Measurements from ENCODE around the gene ZIM2. TPM values are rescaled to one million over a fixed set of nuclear protein-coding genes. Genes with fewer than 3 reads are reported as not detected.
"Not testable (repeated sequence)": the region's sequence is repeated elsewhere in the genome, so short reads cannot be mapped to it uniquely, and the experiment has no call there.

The ZIM2 gene
- total RNA-seq (2014; rRNA removed; shearing (Covaris generic)), result 0.24 TPM in 1 of 2 replicates, not detected in the other

DNA sequence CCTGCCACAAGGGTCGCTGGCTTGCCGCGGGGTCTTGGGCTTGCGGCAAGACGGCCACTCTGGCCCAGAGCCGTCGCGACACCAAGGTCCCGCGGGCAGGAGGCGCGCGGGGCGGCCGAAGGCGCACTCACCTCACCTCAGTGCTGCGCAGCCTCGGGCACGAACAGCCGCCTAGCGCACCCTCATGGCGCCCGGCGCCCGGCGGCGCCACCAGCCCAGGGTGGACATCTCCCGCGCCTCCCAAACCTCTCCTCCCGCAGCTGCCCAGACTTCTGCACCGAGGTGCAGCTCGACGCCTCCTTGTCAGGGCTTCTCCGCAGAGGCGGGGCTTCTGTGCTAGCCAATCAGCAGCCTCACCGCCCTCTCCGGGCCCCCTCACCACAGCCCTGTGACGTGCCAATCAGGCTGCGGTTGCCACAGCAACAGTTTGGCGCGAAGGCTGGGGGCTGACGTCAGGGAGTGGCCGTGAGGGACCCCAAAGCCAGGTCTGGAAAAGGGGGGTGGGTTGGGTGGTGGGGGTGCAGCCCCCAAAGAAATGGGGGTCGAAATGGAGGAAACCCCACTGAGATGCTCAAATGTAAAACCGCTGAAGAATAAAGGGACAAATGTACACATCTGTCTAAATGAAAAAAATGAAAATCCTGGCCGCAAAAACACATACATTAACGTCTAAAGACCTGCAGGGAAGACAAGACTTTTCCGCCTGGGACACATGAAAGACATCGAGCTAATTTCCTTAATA, at the start of gene ZIM2, which contains the start of gene PEG3:
Gene ZIM2 (minus strand): TSS at position 276 of the 742 bp plus-strand sequence. CDS start 16,449 bp downstream, outside the sequence.
Gene PEG3 (minus strand): TSS at position 276 of the 742 bp plus-strand sequence. CDS start 16,071 bp downstream, outside the sequence.
- peak; percentile 16 for DNase-seq (ENCODE audit: low read depth)

DNA sequence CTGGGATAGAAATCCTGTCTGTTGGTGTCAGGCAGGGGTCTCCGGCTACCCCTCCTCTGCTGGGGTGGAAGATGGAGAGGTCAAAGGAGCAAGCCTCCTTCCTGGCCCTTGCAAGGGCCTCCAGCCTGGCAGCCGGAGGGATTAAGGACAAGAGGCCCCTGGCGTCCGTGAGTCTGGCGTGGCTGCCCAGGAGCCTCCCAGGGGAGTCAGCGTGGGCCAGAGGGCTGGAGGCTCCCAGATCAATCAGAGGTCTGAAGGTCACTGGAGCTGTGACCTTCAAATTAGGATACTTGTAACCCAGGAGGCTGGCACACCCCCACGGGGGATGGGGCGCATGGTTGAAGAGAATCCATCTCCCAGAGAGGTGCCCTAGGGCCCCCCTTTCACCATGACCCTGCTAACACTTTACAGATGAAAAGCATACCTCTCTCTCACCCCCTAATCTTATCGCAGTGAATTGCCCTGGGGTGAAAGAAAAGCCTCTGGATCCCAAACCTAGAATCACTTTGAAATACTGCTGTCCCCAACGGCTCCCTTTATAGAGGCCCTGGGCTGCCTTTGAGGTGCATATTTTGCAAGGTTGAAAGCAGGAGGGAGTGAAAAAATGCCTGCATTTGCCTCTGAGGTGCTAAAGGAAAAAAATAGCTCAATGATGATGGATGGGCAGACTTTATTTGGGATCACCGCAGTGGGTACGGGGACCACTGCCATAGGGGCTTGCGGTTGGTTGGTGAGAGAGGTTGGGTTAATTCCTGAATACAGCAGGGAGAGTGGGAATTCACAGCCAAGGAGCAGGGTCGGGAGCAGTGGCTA, 44.9 kb upstream of the ZIM2 start:
- no peak for DNase-seq (ENCODE audit: low read depth)

DNA sequence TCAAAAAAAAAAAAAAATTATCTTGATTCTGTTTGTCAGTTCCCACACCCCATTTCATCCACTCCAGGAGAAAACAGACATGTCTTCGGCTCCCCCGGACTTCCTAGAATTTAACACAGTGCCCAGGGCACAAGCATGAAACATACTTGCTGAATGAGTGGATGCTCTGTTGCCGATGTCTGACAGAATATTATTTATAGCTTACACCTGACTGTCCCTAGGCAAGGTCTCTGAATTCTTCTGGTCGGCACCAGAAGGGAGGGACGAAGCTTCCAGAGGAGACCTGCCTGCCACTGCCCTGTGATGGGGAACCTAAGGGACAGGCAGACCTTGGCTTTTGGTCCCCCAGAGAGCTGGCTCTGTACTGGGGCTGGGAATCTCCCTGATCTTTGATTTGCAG, 43.9 kb upstream of the ZIM2 start:
- DNase-seq (ENCODE audit: low read depth), result no peak

DNA sequence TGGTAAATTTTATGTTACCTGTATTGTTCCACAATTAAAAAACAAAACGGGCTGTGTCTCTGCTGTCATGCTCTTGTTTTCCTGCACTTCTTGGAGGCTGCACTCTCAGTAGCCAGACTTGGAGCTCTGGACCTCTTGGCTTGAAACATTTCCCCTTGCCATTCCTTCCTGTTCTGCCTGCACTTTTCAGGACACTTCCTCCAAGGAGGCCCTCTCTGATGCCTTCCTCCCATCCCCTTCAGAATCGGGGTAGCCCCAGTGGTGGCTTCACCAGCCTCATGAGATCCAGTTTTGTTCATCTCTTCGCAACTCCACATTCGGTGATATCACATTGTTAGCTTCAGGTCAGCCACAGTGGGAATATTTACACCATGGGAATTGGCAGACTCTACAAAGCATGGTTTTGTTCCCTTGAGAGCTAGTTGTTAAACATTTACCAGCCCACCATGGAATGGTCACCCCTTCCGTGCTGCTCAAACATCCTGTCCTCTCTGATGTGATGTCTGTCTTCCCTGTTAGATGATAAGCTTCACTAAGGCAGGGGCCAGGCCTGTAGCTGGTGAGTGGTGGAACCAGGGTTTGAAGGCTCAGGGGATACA, 40.2 kb upstream of the ZIM2 start:
- no peak for DNase-seq (ENCODE audit: low read depth)

DNA sequence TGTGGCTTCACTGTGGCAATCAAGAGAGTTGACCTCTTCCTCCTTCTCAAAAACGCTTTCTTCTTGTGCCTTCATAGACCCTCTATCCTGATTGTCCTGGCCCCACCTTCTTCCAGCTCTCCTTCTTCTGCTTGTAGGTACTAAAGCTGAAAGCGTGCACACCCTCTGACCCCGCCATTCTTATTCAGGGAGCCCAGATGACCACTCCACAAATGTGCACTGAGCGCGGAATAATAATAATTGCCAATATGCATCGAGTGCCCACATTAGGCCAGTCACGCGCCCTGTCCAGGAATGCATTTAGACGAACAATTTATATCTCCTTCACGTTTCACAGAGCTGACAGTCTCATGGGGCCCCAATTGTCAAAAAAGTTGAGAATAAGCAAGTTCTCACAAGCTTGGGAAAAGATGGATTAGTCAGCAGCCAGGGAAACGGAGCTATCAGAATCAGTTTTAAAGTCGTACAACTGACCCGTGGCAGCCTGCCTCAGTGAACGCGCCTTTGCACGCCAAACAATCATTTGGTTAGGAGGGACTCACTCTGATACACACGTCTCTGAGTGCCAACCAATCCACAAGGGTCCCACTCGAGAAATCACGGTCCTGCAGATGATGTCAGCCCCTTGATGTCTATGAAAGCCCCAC, 36.7 kb upstream of the ZIM2 start:
- DNase-seq (ENCODE audit: low read depth), result no peak

DNA sequence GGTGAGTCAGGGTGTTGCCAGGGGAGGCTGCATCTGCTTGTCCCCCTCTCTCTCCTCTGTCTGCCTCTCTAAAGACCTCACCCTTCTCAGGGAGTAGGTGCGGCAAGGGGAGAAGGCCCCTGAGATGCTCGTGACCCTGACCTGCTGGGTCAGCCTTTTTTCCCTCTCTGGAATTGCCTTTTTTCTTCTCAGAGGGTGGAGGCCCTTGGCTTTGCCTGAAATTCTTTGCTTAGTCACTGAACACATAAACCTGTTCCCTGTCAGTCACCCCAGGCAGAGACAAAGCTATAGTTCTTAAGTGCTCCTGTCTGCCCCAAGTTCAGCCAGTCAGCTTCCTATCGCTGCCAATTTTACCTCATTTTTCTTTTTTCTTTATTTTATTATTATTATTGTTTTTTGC, 35.2 kb upstream of the ZIM2 start:
- DNase-seq (ENCODE audit: low read depth), result no peak

DNA sequence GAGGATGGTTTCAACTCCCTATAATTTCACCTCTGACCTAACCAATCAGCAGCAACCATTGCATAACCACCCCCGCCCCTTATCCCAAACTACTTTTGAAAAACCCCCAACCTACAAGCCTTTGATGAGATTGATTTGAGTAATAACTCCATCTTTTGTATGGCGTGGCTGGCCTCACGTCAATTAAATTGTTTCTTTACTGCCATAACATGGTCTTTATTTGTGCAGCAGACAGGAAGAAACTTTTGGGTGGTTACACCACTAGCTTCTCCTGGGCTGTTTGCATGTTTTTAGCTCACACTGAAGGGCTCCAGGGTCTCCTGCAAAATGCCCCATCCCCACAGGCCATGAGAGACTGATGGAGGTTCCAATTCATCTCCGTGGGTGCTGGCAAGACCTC, 34.0 kb upstream of the ZIM2 start:
- no peak for DNase-seq (ENCODE audit: low read depth)

DNA sequence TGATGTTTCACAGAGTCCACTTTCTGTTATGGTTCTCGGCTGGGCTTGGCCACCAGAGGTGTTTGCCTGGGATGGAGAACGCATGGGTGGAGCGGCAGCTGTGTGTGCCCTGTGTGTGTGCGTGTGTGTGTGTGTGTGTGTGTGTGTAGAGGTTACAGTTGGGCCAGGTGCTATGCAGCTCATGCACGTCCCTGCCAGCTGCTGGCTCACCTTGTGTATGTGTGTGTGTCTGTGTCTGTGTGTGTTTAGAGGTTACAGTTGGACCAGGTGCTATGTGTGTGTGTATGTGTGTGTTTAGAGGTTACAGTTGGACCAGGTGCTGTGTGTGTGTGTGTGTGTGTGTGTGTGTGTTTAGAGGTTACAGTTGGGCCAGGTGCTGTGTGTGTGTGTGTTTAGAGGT, 33.0 kb upstream of the ZIM2 start:
- no peak for DNase-seq (ENCODE audit: low read depth)

DNA sequence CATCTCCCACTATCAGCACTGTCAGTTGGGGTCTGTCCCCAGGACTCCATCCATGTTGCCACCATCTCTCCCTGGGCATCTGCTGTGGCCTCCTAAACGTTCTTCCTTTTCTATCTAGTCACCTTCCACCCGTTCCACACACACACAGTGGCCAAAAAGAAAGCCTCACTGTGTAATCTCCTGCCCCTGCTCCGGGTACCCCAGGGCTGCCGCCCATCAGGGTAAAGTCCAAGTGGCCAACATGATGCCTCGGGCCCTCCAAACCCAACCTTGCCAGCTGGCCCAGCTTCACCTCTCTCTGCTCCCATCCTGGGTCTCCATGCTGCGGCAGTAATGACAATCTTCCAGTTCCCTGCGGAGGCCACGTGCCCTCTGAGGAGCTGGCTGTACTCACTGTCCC, 29.4 kb upstream of the ZIM2 start:
- no peak for DNase-seq (ENCODE audit: low read depth)

DNA sequence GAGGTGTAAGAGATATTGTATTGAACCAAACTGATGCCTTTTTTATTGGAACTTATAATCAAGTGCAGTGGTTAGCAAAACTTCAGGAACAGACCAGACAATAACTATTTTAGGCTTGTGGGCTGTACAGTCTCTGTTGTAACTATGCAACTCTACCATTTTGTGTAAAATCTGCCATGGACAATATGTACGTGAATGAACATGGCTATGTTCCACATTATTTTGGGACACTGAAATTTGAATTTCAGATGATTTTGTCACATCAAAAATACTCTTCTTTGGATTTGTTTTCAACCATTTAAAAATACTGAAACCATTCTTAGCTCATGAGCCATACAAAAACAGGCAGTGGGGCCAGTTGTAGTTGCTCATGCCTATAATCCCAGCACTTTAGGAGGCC, 27.9 kb upstream of the ZIM2 start:
- no peak for DNase-seq (ENCODE audit: low read depth)

DNA sequence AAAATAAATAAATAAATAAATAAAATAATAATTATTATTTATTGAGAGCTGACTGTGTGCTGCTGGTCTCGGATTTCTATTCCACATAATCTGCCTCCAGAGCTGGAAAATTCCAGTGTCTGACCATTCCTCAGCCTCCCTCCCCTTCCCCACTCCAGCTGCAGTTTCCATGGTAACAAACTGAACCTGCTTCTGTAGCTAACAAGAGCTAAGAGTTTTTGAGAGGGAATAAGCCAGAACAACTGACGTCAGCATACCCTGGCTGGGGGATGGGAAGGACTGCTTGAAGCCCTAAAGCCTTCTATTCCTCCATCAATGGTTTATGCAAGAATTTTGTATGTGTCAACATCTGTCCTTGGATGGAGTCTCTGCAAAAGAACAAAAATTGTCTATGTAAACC, 26.0 kb upstream of the ZIM2 start:
- no peak for DNase-seq (ENCODE audit: low read depth)

DNA sequence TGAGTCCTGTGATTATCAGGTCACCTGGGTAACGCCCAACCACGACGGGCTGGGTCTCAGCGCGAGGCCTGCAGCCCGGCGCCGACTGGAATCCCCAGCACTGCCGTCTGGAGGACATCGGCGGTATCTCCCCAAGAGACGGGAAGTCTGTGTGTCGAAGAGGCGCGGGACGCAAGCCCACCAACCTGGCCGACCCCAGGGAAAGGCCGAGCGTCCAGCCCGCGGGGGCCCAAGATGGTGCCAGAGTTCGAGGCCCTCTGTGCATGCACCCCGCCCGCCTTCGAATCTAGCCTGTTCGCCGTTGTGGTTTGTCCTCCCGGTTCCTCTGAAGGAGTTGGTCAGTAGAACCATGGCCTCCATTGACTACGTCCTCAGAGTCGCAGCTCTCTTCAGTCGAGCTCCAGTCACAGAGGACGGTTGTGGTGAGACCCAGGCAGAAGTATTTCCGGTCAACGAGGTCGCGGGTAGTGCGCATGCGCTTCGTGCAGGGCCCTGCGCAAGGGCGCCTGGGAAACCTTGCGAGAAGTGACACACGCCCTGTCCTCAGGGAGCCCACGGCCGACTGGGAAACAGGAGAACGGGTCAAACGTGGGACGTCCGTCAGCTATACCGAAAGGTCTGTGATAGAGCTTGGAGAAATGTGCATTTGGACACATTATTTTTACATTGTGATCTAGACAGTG, 24.1 kb upstream of the ZIM2 start:
- no peak for DNase-seq (ENCODE audit: low read depth)

DNA sequence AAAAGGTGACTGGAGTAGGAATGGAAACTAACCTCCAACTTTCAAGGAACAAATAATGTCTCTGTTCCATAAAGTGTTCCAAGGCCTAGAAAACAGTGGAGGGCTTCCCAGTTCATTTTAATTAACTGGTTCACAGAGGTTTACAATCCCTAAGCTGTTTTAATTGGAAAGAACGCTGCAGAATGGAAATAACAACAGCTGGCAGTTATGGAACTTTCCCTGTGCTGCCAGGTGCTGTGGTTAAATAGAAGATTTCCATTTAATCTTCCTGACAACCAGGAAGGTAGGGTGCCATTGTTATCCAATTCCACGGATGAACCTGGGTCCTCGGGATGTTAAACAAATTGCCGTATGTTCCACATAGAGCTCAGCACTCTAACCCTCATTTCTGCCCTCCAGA, 22.2 kb upstream of the ZIM2 start:
- no peak for DNase-seq (ENCODE audit: low read depth)

DNA sequence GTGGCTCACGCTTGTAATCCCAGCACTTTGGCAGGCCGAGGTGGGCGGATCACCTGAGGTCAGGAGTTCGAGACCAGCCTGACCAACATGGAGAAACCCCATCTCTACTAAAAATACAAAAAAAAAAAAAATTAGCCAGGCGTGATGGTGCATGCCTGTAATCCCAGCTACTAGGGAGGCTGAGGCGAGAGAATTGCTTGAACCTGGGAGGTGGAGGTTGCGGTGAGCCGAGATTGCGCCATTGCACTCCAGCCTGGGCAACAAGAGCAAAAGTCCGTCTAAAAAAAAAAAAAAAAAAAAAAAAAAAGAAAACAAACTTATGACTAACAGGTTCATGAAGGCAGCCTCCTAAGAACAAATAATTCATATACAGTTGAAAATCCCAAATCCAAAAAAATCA, 19.9 kb upstream of the ZIM2 start:
- not testable (repeated sequence) for DNase-seq (ENCODE audit: low read depth)

DNA sequence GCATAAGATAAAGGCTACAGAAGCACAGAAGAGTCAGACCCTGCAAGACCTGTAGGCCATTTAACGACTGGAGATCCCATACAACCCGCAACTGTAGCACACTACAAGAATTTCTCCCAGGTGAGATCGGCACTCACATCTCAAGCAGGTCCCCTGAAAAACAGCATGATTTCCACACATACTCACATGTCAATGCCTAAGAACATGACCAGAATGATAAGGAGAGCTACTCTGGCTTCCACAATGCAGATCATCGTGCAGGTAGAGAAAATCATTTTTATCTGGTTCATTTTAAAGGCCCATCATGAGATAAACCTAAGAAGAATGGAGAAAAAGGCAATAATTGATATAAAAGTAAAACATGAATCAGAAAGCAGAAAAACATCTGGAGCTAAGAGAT, 17.5 kb upstream of the ZIM2 start:
- DNase-seq (ENCODE audit: low read depth), result no peak

DNA sequence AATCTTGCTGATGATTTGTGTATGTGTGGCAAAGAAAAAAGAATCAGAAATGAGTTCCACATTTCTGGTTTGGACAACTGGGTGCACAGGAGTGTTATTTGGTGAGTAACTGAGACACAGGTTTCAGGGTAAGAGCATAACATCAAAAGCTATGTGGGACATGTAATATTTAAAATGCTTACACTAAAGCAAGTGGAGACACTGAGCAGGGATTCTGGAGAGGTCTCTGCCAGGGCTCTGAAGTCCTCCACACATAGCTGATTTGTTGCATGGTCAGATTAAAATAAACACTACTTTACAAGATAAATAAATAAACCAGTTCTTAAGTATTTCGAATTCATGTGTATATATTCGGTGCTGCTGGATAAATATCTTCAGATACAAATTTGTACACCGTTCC, 16.3 kb upstream of the ZIM2 start:
- DNase-seq (ENCODE audit: low read depth), result no peak

DNA sequence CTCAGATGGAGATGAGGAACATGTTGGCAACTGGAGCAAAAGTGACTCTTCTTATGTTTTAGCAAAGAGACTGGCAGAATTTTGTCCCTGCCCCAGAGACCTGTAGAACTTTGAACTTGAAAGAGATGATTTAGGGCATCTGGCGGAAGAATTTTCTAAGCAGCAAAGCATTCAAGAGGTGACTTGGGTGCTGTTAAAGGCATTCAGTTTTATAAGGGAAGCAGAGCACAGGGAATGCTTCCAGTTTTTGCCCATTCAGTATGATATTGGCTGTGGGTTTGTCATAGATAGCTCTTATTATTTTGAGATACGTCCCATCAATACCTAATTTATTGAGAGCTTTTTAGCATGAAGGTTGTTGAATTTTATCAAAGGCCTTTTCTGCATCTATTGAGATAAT, 11.8 kb upstream of the ZIM2 start:
- not testable (repeated sequence) for DNase-seq (ENCODE audit: low read depth)

DNA sequence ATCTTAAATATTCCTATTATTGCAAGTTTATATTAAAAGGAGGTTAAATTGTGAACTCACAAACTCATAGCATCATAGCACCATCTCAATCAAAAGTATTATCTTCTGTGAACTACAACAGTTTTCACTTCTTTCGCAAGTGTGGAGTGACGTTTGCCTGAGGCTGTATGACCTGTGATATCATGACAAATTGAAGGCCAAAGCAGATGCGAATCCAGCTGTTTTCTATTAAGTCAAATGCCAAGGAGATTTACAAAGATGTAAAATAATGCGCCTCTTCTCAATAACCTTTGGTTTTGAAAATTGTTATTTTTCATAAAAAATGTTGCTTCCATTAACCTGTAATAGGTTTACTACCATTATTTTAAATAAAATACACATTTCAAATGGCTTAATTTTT, 7.6 kb upstream of the ZIM2 start:
- peak; percentile 5 for DNase-seq (ENCODE audit: low read depth)

DNA sequence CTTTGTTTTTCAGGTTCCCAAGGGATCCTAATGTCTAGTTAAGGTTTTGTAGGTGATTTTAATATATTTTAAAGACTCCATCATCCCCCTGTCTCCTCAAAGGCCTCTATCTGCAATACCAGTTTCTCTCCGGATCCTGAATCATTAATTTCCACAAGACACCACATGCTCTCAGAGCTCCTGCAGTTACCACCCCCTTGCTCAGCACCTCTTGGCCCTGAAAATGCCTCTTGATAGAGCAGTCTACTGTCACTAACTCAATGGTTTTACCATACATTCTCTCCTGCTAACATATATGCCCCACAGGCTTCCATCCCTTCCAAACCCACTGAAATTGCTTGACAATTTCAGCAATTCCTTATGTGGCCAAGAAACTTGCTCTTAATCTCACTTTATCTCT, 1.9 kb upstream of the ZIM2 start:
- no peak for DNase-seq (ENCODE audit: low read depth)

DNA sequence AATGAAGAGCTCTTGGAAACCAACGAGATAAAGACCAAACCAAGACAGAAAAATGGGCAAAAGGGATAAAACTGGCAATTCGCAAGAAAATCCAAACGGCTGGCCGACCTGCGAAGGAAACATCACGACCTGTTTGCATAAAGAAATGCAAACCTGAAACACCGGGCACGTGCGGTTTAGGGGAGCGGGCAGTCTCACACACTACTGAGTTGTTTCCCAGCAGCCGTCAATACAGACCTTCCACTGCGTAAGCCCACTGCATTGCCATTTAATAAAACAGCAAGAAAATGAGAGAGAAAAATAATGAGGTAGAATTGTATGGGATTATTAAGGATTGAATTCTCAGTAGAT, 642 bp upstream of the ZIM2 start:
- DNase-seq (ENCODE audit: low read depth), result no peak

DNA sequence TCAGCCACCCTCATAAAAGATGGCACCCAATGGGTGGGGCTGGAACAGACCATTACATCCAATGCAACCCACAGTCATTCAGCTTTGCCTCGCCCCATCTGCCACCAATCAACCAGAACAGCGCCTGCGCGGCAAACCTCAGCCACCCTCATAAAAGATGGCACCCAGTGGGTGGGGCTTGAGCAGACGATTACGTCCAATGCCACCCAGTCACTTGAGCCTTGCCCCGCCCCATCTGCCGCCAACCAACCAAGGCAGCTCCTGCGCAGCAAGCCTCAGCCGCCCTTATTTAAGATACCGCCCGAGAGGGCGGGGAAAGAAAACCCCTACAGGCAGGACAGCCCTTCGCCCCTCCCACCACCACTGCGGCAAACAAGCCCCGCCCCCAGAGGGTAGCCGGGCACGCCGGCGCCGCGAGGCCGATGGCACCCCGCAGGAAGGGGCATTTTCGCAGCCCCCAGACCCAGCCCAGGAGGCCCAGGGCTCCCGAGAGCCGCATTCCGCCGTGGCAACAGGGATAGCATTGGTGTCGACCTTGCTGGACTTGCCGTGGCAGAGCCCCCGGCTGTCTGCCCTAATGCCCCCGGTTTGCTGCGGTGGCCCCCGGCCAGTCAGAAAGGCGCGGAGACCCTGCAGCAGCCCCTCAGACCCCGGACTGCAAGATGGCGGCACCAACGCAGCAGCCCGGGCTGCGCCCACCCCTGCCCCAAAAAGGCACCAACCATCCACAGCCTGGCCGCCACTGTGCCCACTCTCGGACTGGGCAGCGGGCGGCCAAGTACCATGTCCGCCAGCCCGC, 675 bp downstream of the ZIM2 start:
- DNase-seq (ENCODE audit: low read depth), result peak; percentile 82

Measured in RPMI7951 (cell line).